Forelimb muscle (tissue), 1 donor: ENCODE results near the gene STXBP5. TPM values are rescaled to one million over a fixed set of nuclear protein-coding genes. Genes with fewer than 3 reads are reported as not detected.
A peak's percentile ranks its signal among the peaks of the same experiment; 100 is the strongest.

ENCODE experiments used
- DNase-seq: peaks from one replicate; pipeline ENCODE4 v3.0.0-alpha.2; 2013; ENCODE audit warnings: low read depth
- polyA plus RNA-seq: library from polyadenylated mRNA; unstranded; fragments of 120-200 nt; gene quantifications from one replicate; pipeline ENCODE4 v1.2.1, GENCODE V29; 2013; ENCODE audit not compliant: insufficient read length

The STXBP5 gene
- polyA plus RNA-seq, 1 donor, result 16.5 TPM

GRCh38 chr6:147178355-147178754 lies 25.9 kb upstream of the STXBP5 start:
- no peak for DNase-seq

DNA sequence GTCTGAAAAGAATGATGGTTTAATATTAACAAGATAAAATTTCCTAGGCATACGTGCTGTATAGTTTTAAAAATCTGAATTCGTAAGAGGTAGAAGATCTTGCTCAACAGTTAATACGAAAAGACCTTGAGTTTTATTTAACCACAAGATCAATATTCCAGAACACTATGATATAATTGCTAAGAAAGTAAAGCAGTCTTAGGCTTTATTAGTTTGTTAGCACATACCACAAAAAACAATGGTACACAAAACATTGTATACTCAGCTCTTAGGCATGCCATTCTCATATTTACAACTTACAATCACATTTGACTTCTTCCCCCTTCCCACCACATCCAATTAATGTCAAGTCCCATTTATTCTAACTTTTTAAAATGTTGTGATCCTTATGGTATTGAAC lies 24.4 kb upstream of the STXBP5 start:
- no peak for DNase-seq

DNA sequence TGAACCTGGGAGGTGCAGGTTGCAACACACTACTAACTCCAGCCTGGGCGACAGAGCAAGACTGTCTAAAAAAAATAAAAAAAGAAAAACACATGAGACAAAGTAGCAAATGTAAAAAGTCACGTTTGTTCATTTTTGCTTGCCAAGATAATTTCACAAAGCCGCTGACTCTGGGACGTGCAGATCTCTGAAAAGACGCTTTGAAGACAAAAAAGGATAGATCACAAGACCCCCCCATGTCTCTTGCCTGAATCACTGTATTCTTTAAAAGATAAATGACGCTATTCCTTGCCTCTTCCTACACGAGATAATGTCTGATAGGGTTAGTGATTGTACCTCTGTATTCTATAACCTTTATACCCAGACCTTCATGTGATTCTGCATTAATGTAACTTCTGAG lies 23.3 kb upstream of the STXBP5 start:
- no peak for DNase-seq

DNA sequence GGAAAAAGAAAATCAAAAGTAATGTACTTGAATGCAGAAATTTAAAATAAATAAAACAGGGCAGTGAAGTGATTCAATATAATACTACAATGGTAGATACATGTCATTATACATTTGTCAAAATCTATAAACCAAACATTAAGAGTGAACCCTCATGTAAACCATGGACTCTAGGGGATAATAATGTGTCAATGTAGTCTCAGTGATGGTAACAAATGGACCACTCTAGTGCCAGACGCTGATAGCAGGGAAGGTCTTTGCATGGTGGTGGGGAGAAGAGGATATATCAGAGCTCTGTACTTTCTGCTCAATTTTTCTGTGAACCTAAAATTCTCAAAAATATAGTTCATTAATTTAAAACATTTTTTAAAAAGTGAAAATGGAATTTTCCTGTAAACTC lies 19.8 kb upstream of the STXBP5 start:
- DNase-seq, result no peak

- no peak for DNase-seq
These were observed 19.0 kb upstream of the STXBP5 start for GRCh38 chr6:147185216-147185615.

GRCh38 chr6:147190556-147190955 lies 13.7 kb upstream of the STXBP5 start:
- DNase-seq, result no peak

GRCh38 chr6:147192278-147192911 lies 11.8 kb upstream of the STXBP5 start:
- no peak for DNase-seq

GRCh38 chr6:147194652-147195411 lies 9.4 kb upstream of the STXBP5 start:
- DNase-seq, result no peak

GRCh38 chr6:147195510-147195909 lies 8.7 kb upstream of the STXBP5 start:
- no peak for DNase-seq

- no peak for DNase-seq
These were observed 8.2 kb upstream of the STXBP5 start for GRCh38 chr6:147195987-147196386.

DNA sequence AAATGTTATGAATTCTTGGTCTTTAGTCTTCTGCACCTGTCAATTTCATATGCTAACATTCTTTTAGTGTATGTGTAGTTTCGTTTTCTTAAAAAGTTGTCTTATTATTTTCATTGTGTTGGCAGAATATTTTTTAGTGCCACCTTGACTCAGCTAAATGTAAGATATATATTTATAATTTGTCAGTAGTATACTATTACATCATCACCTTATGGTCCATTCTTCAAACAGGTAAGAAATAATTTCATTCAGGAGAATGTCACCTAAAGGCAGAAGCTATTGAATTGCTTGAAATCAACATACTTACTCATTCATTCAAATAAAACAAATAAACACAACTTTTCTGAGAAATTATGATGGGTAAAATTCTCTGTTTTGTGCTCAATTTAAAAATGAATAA lies 3.5 kb upstream of the STXBP5 start:
- no peak for DNase-seq

GRCh38 chr6:147201885-147202515 lies 2.2 kb upstream of the STXBP5 start:
- no peak for DNase-seq

DNA sequence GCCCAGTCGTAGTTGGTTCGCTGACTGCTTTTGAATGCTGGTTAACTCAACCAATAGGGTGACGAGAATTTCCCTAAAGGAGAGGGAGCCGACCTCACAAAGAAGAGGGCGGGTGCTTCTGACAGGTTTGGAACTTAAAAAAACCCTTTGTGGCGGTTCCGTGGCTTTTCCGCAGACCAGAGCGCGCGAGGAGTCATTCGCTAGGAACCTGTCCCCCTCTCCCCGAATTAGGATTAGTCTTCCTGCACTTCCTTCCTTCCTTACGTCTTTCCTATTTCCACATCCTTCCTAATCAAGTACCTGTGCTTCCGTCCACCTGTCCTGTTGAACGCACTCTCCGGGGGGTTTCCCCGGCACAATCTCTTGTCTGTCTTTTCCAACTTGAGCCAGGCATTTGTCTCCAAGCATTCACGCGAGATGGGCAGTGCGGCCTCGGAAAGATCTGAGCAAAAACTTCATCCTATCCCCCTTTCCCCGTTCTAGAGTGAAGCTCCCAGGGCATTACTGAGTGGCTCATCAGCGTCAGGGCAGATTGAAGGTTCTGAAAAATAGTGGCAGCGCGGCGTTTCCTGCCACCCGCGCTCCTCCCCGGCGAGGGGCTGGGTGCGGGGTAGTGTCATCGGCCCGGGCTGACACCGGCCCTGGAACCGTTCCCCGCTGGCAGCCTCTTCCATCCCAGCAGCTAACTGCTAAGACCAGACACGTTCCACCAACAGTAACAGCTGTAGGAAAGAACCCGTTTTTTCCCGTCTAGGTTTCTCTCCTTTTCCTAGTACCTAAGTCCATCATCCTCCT lies 1.5 kb upstream of the STXBP5 start:
- DNase-seq, result peak; percentile 98

DNA sequence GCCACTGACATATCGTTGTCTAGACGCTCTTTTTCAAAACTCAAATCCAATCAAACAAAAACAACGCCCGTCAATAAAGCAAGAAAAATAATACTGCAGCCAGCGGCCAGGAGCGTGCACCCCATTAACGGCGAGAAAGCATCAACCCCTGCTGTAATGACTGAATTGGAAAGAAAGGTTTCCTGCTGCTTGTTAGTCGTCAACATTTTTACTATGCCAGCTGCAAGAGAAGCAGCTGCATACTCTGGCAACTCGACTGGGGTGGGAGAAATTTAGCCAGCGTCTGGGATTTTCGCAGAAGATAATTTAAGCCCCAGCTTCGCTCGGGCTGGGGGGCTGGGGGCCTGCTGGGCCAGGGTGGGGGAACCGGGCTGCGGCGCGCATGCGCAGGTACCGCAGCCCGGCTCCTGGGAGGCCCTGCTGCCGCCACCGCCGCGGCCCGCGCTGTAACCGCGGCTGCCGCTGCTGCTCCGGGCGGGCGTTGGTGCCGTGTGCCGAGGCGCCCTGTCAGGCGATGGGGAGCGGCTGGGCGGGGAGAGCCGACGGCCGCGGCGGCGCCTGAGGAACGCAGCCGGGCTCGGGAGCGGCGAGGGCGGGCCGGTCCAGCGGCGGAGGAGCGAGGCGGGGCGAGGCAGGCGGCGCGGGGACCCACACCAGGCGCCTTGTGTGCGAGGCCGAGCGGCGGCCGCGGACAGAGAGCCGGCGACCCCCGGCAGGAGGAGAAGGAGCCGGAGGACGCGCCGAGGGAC lies 732 bp upstream of the STXBP5 start:
- no peak for DNase-seq

DNA sequence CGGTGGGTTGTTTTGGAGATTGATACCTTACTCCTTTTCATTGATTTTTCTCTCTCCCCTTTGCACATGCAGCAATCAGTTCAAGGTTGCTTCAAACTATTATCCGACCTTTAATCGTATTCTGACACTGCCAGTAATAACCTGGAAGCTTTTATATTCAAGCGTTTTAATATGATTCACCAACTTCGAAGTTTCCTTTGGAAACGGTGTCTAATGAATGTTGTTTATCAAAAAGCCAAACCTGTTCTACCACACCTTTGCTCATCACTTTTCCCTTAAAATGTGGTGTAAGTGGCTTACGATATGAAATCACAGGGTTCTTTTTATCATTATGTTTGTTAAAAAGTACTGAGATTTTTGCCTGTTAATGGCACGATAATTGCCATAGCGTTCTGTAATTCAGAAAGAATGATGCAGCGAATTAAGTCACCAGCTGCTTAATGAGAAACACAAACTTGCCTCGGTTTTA lies 660 bp downstream of the STXBP5 start:
- no peak for DNase-seq

DNA sequence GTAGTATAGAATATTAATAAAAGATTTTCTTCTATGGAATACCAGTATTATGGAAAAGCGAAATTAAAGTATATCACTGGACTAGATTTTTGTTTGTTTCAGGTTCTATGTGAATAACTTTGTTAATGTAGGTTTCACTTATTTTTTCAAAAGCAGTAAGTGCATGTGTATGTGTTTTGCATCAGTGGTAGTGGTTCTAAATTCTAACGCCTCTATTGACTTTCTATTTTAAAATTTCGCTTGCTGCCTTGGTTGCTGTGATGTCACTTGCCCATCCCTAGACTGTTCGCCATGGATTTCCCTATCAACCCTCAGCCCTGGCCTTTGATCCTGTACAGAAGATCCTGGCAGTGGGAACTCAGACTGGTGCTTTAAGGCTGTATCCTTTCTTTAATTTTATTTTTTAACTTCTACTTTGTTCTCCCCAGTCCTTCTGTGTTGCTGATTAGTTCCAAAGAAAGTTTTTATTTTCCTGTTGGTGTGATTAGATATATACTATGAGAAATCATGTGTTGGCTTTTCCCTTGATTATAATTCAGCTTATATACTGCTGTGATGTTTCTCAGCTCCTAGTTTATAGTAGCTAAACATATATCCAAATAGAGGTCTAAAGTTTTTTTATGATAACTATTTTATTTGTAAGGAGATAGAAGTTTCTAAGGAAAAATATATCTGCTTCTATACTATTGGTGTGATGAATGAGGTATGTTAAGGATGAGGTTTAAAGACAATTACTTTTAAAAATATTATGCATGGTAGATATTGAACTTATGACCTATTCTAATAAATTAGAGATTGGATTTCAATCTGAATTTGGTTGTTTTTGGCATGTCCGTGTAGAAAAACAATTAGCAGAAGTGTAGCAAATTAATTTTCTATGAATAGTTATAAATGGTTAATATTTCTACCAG lies 1.7 kb downstream of the STXBP5 start:
- no peak for DNase-seq

- no peak for DNase-seq
These were observed 3.1 kb downstream of the STXBP5 start for GRCh38 chr6:147207351-147207750.

DNA sequence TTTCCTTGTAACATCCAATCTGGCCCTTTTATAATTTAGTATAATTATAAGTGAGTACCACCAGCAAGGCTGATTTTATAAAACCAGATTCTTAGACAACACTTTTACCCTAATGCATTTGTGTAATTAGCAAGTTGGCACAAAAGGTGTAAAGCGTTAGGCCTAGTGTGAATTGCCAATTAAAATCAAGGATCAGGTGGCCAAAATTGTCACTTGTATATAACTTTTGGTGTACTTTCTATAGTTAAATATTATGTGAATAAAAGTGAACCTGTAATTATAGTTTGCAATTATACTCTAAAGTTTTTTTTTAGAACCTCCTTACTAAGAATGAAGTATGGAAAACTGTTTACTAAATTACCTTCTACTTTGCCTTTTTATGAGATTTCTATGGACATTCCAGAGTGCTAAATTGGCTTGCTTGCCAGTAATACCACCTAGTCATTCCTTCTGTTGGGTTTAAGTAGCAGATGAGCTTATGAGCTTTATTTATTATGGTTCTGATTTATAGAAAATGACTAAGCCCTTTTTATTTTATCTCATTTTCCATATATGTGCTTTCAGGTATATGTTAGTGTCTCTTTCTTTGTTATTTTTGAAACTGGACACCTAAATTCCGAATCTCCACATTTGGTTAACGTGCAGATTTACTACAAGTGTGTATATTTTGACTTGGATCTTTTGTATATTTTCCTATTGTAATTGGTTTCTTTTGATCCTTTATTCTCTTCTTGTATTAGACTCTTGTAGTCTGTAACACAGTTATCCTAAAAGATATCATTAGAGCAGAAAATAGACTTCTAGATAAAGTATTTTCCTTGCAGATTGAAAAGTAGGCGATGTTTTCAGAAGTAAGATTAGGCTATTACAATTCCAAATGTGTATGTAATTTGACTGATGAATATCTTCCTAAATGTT lies 3.9 kb downstream of the STXBP5 start:
- DNase-seq, result no peak

DNA sequence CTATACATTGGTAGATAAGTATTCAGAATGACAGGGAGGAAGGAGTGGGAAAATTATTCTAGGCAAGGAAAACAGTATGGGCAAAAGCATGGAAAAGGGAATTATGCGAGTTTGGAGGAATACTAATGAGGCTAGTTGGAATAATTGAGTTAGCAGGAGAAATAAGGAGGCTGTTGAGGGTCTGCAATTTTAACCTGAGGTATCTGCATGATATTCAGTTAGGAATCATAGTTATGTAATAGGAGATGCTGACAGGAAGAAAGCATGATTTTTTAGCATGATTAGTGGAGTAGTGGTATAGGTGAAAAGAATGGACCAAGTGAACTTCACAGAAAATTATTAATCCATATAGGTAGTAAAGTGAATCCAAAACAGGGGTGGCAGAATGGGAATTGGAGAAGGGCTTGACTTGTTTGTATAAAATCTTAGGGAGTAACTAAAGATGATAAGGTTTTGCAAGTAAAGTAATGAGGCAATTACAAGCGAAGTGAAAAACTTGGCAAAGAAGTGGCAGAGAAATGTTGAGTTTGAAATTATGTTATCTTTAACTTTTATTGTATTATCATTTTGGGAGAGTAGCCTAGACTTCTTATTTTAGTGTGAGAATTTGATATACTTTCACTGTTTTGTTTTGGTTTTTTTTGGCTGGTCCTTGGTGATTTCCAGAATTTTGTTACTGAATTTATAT lies 5.7 kb downstream of the STXBP5 start:
- no peak for DNase-seq
